ENCODE measurements around the gene CACNA1B.

CACNA1B gene

GRCh38 chr9:138009803-138010690 is 132.5 kb downstream of the CACNA1B start:
- no peak for TF ChIP-seq CTCF (IDR thresholded peaks at IDR 0.05; ENCODE audit: low read depth, low read length, missing control alignments)
- DNase-seq (ENCODE audit: extremely low read depth, low read depth), result no peak
- H3K4me3 ChIP-seq (replicated peaks; ENCODE audit: low read depth, low read length), result no peak overlapping the region

- no peak for TF ChIP-seq CTCF (IDR thresholded peaks at IDR 0.05; ENCODE audit: low read depth, low read length, missing control alignments)
- DNase-seq (ENCODE audit: extremely low read depth, low read depth), result no peak
- no peak overlapping the region for H3K4me3 ChIP-seq (replicated peaks; ENCODE audit: low read depth, low read length)
These were observed 133.3 kb downstream of the CACNA1B start for GRCh38 chr9:138010861-138011260.

- no peak for TF ChIP-seq CTCF (IDR thresholded peaks at IDR 0.05; ENCODE audit: low read depth, low read length, missing control alignments)
- no peak overlapping the region for H3K4me3 ChIP-seq (replicated peaks; ENCODE audit: low read depth, low read length)
- DNase-seq (ENCODE audit: extremely low read depth, low read depth), result no peak
These were observed 134.4 kb downstream of the CACNA1B start for GRCh38 chr9:138011951-138012500.

- no peak for DNase-seq (ENCODE audit: extremely low read depth, low read depth)
- no peak for TF ChIP-seq CTCF (IDR thresholded peaks at IDR 0.05; ENCODE audit: low read depth, low read length, missing control alignments)
- no peak overlapping the region for H3K4me3 ChIP-seq (replicated peaks; ENCODE audit: low read depth, low read length)
These were observed 135.7 kb downstream of the CACNA1B start for GRCh38 chr9:138013273-138013672.

GRCh38 chr9:138013836-138014562 is 136.4 kb downstream of the CACNA1B start:
- DNase-seq (ENCODE audit: extremely low read depth, low read depth), result no peak
- no peak overlapping the region for H3K4me3 ChIP-seq (replicated peaks; ENCODE audit: low read depth, low read length)
- no peak for TF ChIP-seq CTCF (IDR thresholded peaks at IDR 0.05; ENCODE audit: low read depth, low read length, missing control alignments)

GRCh38 chr9:138014563-138014945 is 137.0 kb downstream of the CACNA1B start:
- no peak overlapping the region for H3K4me3 ChIP-seq (replicated peaks; ENCODE audit: low read depth, low read length)
- no peak for TF ChIP-seq CTCF (IDR thresholded peaks at IDR 0.05; ENCODE audit: low read depth, low read length, missing control alignments)
- DNase-seq (ENCODE audit: extremely low read depth, low read depth), result no peak
